Measurements from ENCODE around the gene EXOC7. TPM values are rescaled to one million over a fixed set of nuclear protein-coding genes. Genes with fewer than 3 reads are reported as not detected.

EXOC7 gene
- polyA plus RNA-seq, 3 donors: 30.7 to 86.5 (median 42.4) TPM

- H3K27me3 ChIP-seq (ENCODE audit: control insufficient read depth in 2 of 2, insufficient read depth in 2 of 2, low read length in 2 of 2): no peaks in the 10 kb centered on the region
- H3K9ac ChIP-seq (ENCODE audit: insufficient read depth, low read length, poor library complexity, severe bottlenecking): no peak overlapping the region
- H3K9me3 ChIP-seq (replicated peaks in 1 of 2; ENCODE audit: control insufficient read depth in 1 of 2, insufficient read depth in 1 of 2, low read length in 2 of 2): no peaks in the 10 kb centered on the region
- no peaks in the 10 kb centered on the region for H3K9me3 Mint-ChIP-seq
- H4K20me1 ChIP-seq (ENCODE audit: insufficient read depth, low read length): peaks cover 45% of the 10 kb centered on the region
- no peak overlapping the region for H3K4me2 ChIP-seq (replicated peaks; ENCODE audit: extremely low read depth, low read length, poor library complexity, severe bottlenecking)
- no peak overlapping the region for H2AFZ ChIP-seq (ENCODE audit: insufficient read depth, low read depth, low read length, poor library complexity, severe bottlenecking)
- peaks cover 74 to 96% of the 10 kb centered on the region in 2 donors for H3K36me3 Mint-ChIP-seq
- peaks cover 9% of the 10 kb centered on the region for H3K79me2 ChIP-seq (ENCODE audit: insufficient read depth, low read length)
- 100% methylated on average over 7 of the region's 17 CpGs for WGBS (ENCODE audit: insufficient coverage)
- no peak overlapping the region for H3K4me3 ChIP-seq (replicated peaks in 1 of 3; ENCODE audit: low read depth in 2 of 3, low read length in 3 of 3)
- no peak for TF ChIP-seq CTCF (IDR thresholded peaks at IDR 0.05)
- peaks cover 70 to 97% of the 10 kb centered on the region in 2 donors for H3K36me3 ChIP-seq (replicated peaks in 1 of 2; ENCODE audit: control insufficient read depth in 1 of 2, insufficient read depth in 2 of 2, low read length in 2 of 2)
- H3K27ac Mint-ChIP-seq: no peak overlapping the region
- no peak for DNase-seq
- no peaks in the 10 kb centered on the region for H3K27me3 Mint-ChIP-seq (ENCODE audit: low read depth in 3 of 3)
- peaks cover 20% of the 10 kb centered on the region for H3K4me1 Mint-ChIP-seq
- intact Hi-C loops (cut with micrococcal nuclease): no loop called here
- H3K4me3 Mint-ChIP-seq: no peak overlapping the region
- H3K27ac ChIP-seq (ENCODE audit: low read depth in 1 of 2, low read length in 2 of 2): no peak overlapping the region
- peaks cover 19 to 20% of the 10 kb centered on the region in 2 donors for H3K4me1 ChIP-seq (ENCODE audit: control insufficient read depth in 1 of 2, insufficient read depth in 2 of 2, low read length in 2 of 2)
Observed at GRCh38 chr17:76053246-76054111, 50.1 kb downstream of the EXOC7 start.

DNA sequence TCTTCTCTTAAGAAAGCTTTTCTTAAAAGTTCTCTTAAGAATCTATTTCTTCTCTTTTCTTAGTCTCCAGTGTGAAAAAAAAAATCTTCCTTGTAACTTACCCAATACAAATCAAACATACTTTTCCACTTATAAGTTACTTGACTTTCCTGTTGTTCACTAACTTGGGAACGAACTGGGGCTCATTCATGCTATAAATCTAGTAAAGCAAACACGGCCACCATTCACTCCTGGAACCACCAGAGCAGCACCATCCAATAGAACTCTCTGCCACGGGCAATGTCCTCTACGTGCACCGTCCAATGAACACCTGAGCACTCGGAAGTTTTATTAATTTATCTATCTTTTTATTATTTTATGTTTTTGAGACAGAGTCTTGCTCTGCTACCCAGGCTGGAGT is 52.0 kb downstream of the EXOC7 start:
- Histone ChIP-seq H2AFZ (ENCODE audit: insufficient read depth, low read depth, low read length, poor library complexity, severe bottlenecking) (no peak overlapping the region), H3K9ac (ENCODE audit: insufficient read depth, low read length, poor library complexity, severe bottlenecking) (no peak overlapping the region), H3K4me3 (replicated peaks in 1 of 3; ENCODE audit: low read depth in 2 of 3, low read length in 3 of 3) (no peak overlapping the region), H3K4me2 (replicated peaks; ENCODE audit: extremely low read depth, low read length, poor library complexity, severe bottlenecking) (no peak overlapping the region), H3K4me1 (ENCODE audit: control insufficient read depth in 1 of 2, insufficient read depth in 2 of 2, low read length in 2 of 2) (peaks cover 27 to 28% of the 10 kb centered on the region in 2 donors), H4K20me1 (ENCODE audit: insufficient read depth, low read length) (peaks cover 50% of the 10 kb centered on the region), H3K27me3 (ENCODE audit: control insufficient read depth in 2 of 2, insufficient read depth in 2 of 2, low read length in 2 of 2) (no peaks in the 10 kb centered on the region), H3K79me2 (ENCODE audit: insufficient read depth, low read length) (peaks cover 9% of the 10 kb centered on the region), H3K9me3 (replicated peaks in 1 of 2; ENCODE audit: control insufficient read depth in 1 of 2, insufficient read depth in 1 of 2, low read length in 2 of 2) (no peaks in the 10 kb centered on the region), H3K27ac (ENCODE audit: low read depth in 1 of 2, low read length in 2 of 2) (no peak overlapping the region), H3K36me3 (replicated peaks in 1 of 2; ENCODE audit: control insufficient read depth in 1 of 2, insufficient read depth in 2 of 2, low read length in 2 of 2) (peaks cover 63 to 96% of the 10 kb centered on the region in 2 donors)
- intact Hi-C loops (cut with micrococcal nuclease): no loop called here
- H3K9me3 Mint-ChIP-seq: peaks cover 0 to 4% (median 0%) of the 10 kb centered on the region in 7 donors
- no peak overlapping the region for H3K27ac Mint-ChIP-seq
- no peak for DNase-seq
- no peaks in the 10 kb centered on the region for H3K27me3 Mint-ChIP-seq (ENCODE audit: low read depth in 3 of 3)
- H3K4me3 Mint-ChIP-seq: no peak overlapping the region
- H3K4me1 Mint-ChIP-seq: peaks cover 28% of the 10 kb centered on the region
- TF ChIP-seq CTCF (IDR thresholded peaks at IDR 0.05): no peak
- peaks cover 66 to 95% of the 10 kb centered on the region in 2 donors for H3K36me3 Mint-ChIP-seq
- WGBS (ENCODE audit: insufficient coverage): 86% methylated on average over 2 of the region's 6 CpGs
